Neural cell (in vitro differentiated cells): Measurements from ENCODE around the gene PARVG.

Experiments used
- EP300 ChIP-seq: fragments of 450-650 bp; conservative IDR thresholded peaks from 2 replicates; pipeline ENCODE4 v1.6.1; 2014; ENCODE audit warnings: antibody characterized with exemption, mild to moderate bottlenecking, moderate library complexity; ENCODE audit not compliant: poor library complexity, severe bottlenecking
- EZH2 ChIP-seq: fragments of 200-600, 300-800 bp; shearing (Covaris generic), sonication (generic); IDR thresholded peaks from 2 replicates; pipeline ENCODE4 v1.6.1; 2014; ENCODE audit warnings: antibody characterized with exemption, low read length, borderline replicate concordance, mild to moderate bottlenecking; ENCODE audit not compliant: insufficient read depth, poor library complexity, severe bottlenecking
- POLR2AphosphoS5 ChIP-seq: IDR thresholded peaks from 2 replicates; pipeline ENCODE4 v1.6.1; 2012

DNA sequence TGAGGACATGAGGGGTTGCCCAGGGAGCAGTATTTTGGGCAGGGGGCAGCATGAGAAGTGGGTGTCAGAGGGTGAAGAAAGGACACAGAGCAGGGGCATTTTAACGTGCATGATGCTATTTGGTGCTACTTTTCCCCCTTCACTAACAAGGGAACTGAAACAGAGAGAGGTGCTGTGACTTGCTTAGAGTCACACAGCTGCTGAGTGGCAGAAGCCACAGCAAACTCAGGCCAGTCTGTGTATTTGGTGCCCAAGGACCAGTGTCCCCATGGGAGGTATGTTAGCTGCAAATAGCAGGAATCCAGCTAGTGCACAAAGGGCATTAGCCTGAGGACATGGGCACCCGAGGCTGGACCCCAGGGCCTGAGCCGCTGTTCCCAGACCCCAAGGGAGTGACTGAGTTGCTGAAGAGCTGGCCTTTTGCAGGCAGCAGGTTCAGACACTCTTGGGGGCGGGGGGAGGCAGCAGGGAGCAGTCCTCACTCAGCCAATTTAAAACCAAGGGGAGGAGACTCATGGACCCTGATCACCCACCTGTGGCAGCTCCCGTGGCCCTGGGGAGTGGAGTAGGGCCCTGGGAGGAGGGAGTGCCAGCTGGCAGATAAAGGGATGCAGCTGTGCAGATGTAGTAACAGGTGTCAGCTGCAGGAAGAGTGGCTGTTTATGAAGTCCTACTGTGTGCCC is 14.6 kb downstream of the PARVG start:
- TF ChIP-seq POLR2AphosphoS5 (no peak), EP300 (no peak), EZH2 (no peak)
